Astrocyte of the cerebellum (primary cell): Measurements from ENCODE around the gene UTP18.

Experiments
- DNase-seq: peaks from one replicate; pipeline ENCODE4 v3.0.0-alpha.2; 2011; ENCODE audit warnings: low read depth
- H3K4me3 ChIP-seq: 2 replicates; pipeline ENCODE4 v1.5.1; 2011; ENCODE audit warnings: mild to moderate bottlenecking, low read depth, low read length, moderate library complexity
- in situ Hi-C: cut with HindIII; loops from 2 replicates; pipeline ENCODE4 v1.10.0; 2017; ENCODE audit warnings: low sequenced_read_pairs
- TF ChIP-seq, protein P1 (sequence below): IDR thresholded peaks from 2 replicates; pipeline ENCODE4 v1.5.1; 2012; ENCODE audit warnings: low read length, low read depth, moderate library complexity, mild to moderate bottlenecking; ENCODE audit errors: missing control alignments

Gene UTP18

DNA sequence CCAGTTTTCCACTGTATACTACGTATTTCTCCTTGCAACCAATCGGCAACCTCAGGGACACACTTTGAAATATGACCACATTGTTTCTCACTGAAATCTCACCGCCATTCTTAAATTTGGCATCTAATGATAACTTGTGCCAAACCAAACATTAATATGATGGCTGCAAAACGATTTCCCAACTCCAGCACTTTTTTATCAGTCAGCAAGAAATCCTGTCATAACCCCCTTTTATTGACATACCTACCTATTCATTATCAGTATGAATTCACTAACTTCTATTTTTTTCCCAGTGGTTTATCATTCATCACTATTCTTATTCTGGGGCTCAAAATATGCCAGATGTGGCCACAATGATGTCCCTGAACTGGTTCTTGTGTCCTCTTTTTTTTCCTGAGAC, 16.3 kb upstream of the UTP18 start:
- no peak overlapping the region for H3K4me3 ChIP-seq
- in situ Hi-C loops, result no loop called here
- TF ChIP-seq, protein P1, sequence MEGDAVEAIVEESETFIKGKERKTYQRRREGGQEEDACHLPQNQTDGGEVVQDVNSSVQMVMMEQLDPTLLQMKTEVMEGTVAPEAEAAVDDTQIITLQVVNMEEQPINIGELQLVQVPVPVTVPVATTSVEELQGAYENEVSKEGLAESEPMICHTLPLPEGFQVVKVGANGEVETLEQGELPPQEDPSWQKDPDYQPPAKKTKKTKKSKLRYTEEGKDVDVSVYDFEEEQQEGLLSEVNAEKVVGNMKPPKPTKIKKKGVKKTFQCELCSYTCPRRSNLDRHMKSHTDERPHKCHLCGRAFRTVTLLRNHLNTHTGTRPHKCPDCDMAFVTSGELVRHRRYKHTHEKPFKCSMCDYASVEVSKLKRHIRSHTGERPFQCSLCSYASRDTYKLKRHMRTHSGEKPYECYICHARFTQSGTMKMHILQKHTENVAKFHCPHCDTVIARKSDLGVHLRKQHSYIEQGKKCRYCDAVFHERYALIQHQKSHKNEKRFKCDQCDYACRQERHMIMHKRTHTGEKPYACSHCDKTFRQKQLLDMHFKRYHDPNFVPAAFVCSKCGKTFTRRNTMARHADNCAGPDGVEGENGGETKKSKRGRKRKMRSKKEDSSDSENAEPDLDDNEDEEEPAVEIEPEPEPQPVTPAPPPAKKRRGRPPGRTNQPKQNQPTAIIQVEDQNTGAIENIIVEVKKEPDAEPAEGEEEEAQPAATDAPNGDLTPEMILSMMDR, result no peak
- no peak for DNase-seq

DNA sequence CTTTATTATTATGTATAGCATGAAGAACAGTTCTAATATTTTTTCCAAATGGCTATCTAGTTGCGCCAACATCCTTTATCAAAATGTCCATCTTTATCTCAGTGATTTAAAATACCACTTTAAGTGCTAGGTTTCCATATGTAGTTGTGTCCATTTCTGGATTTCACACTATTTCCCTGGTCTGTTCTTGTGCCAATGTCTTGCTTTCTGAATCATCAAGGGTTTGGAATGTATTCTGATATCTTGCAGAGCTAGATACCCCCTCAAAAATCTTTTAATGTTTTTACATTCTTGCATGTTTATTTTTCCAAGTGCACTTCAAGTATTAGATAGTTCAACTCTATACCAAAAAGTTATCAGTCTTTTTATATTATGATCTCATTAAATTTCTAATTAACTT, 14.8 kb upstream of the UTP18 start:
- DNase-seq, result no peak
- no peak overlapping the region for H3K4me3 ChIP-seq
- TF ChIP-seq, protein P1, result no peak
- in situ Hi-C loops, result no loop called here

DNA sequence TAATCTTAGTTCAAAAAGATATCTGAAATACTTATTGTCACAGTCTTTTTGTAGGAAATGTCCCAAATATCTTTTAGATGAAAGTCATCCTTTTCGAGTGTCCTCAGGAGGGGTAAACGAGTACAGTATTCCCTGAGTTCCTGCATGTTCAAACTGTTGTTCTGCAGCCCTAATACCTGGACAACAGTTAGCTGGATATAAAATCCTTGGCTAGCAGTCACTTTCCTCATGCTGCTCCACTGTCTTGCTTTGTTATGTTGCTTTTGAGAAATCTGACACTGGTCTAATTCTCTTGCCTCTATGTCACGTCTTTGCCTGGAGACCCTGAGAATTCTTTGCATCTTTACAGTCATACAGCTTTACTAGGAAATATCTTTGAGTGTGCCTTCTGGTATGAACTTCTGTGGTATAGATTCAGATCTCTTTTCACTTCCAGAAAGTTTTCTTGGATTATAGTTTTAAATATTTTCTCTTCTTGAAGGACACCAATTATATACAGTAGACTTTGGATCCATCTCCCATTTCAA, 10.0 kb upstream of the UTP18 start:
- TF ChIP-seq, protein P1, result no peak
- in situ Hi-C loops, result no loop called here
- H3K4me3 ChIP-seq, result no peak overlapping the region
- DNase-seq, result no peak

DNA sequence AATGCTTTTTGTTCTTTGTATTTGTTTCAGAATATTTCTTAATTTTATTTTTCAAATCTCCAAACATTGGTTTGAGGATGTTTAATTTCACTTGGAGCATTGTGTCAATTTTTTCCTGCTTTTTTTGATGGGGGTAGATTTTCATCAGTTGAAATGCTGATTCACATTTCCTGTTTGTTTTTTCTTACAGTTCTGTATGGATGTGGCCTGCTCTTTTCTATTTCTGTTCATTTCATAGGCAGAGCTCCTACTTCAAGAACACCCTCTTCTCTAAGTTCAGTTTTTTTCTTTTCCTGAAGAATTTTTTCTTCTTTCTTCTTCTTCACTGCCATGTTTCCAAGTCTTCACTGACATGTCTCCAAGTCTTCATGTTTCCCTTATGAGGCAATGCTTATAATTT, 9.3 kb upstream of the UTP18 start:
- in situ Hi-C loops, result no loop called here

DNA sequence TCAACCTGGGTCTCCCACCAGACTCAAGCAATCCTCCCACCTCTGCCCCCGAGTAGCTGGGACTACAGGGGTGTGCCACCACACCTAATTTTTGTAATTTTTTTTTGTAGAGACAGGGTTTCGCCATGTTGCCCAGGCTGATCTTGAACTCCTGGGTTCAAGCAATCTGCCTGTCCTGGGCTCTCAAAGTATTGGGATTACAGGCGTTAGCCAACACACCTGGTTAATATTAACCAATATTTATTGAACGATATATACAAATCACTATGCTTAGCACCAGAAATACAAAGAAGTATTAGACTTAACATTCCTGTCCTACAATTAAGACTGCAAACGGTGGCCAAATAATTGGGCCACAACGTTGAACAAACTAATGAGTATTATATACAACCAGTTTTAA, 4.7 kb upstream of the UTP18 start:
- H3K4me3 ChIP-seq, result no peak overlapping the region

More for the DNA sequence above, 9.3 kb upstream of the UTP18 start:
- no peak for DNase-seq
- TF ChIP-seq, protein P1, result no peak
- H3K4me3 ChIP-seq, result no peak overlapping the region

DNA sequence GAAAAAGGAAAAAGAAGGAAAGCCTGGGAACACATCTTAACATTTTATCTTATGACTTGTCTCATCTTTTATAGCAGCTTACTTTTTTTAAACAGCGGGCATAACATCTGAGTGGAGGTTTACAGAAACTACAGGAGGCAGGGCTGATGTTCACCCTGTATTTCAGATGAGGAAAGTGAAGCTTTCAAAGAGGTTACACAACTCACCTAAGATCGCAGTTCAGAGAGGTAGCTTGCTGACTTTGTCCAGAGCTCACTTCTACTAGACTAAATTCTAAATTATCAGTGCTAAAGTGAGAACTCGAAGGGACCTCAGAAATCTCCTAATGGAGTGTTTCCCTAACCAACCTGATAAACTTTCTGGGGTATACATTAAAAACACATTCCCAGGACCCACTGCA, 4.2 kb upstream of the UTP18 start:
- TF ChIP-seq, protein P1, result no peak
- in situ Hi-C loops, result no loop called here
- DNase-seq, result no peak
- H3K4me3 ChIP-seq, result no peak overlapping the region

More for the DNA sequence above, 4.7 kb upstream of the UTP18 start:
- TF ChIP-seq, protein P1, result no peak
- in situ Hi-C loops, result no loop called here
- no peak for DNase-seq
